CD4-positive, alpha-beta T cell (primary cell): ENCODE results near the gene NPLOC4. TPM values are rescaled to one million over a fixed set of nuclear protein-coding genes. Genes with fewer than 3 reads are reported as not detected.

Experiments used
- ATAC-seq: fragments of 200-7000 bp; cut with Tn5 transposase; one replicate; pipeline ENCODE4 v1.10.0; 2022; ENCODE audit warnings: mild to moderate bottlenecking; ENCODE audit not compliant: poor library complexity
- CTCF ChIA-PET: fragments of 350-600 bp; sonication (Branson Sonifier 250); formaldehyde crosslinking; loops from one replicate; lab custom pipeline; 2021; ENCODE audit warnings: antibody characterized with exemption, inconsistent platforms; lab: Charles Lee
- POLR2A ChIA-PET: fragments of 350-600 bp; sonication (Branson Sonifier 250); formaldehyde crosslinking; loops from one replicate; lab custom pipeline; 2021; ENCODE audit warnings: antibody characterized with exemption, inconsistent platforms; lab: Charles Lee
- DNase-seq, 14 experiments: peaks; one replicate each; pipeline ENCODE4 v3.0.0-alpha.2; 2013 to 2020; ENCODE audit warnings: mixed read lengths in 2 of 14
- H3K27ac ChIP-seq, 2 donors: one replicate each; pipeline versions ENCODE4 v1.5.1 to v1.7.0; 2013; ENCODE audit warnings: low read length in 2 of 2, low read depth in 1 of 2, mild to moderate bottlenecking in 1 of 2
- H3K27me3 ChIP-seq, 2 experiments: 1 replicate in 1 of 2; 2 replicates in 1 of 2; pipeline versions ENCODE4 v1.6.1 to v1.7.0; 2013; ENCODE audit warnings: low read length in 2 of 2, control low read depth in 1 of 2, mild to moderate bottlenecking in 1 of 2, moderate library complexity in 1 of 2; ENCODE audit not compliant: insufficient read depth in 2 of 2, control insufficient read depth in 1 of 2
- H3K36me3 ChIP-seq: one replicate; pipeline ENCODE4 v1.6.1; 2013; ENCODE audit warnings: low read length, control low read depth; ENCODE audit not compliant: insufficient read depth
- H3K4me1 ChIP-seq: one replicate; pipeline ENCODE4 v1.6.1; 2013; ENCODE audit warnings: low read length, control low read depth; ENCODE audit not compliant: insufficient read depth
- H3K4me3 ChIP-seq: one replicate; pipeline ENCODE4 v1.5.1; 2013; ENCODE audit warnings: mild to moderate bottlenecking, low read length, moderate library complexity
- H3K9me3 ChIP-seq, 2 experiments: 1 replicate in 1 of 2; 2 replicates in 1 of 2; pipeline versions ENCODE4 v1.6.1 to v1.7.0; 2013; ENCODE audit warnings: low read length in 2 of 2, mild to moderate bottlenecking in 2 of 2, control low read depth in 1 of 2, moderate library complexity in 1 of 2; ENCODE audit not compliant: control insufficient read depth in 1 of 2, insufficient read depth in 1 of 2
- H3K27ac Mint-ChIP-seq: one replicate; pipeline ENCODE4 v1.8.0; 2020; ENCODE audit warnings: mixed read lengths
- H3K27me3 Mint-ChIP-seq: one replicate; pipeline ENCODE4 v1.8.0; 2021; ENCODE audit warnings: mixed read lengths
- H3K36me3 Mint-ChIP-seq: one replicate; pipeline ENCODE4 v1.8.0; 2021; ENCODE audit warnings: low read depth, mixed read lengths
- H3K4me1 Mint-ChIP-seq: one replicate; pipeline ENCODE4 v1.8.0; 2021; ENCODE audit warnings: low read depth, mixed read lengths
- H3K4me3 Mint-ChIP-seq: one replicate; pipeline ENCODE4 v1.8.0; 2020; ENCODE audit warnings: mild to moderate bottlenecking, mixed read lengths
- H3K9me3 Mint-ChIP-seq: one replicate; pipeline ENCODE4 v1.8.0; 2020; ENCODE audit warnings: mixed read lengths
- CTCF ChIP-seq: fragments of 200-600 bp; IDR thresholded peaks from one replicate; pipeline ENCODE4 v1.8.0; 2022; ENCODE audit warnings: antibody characterized with exemption, mild to moderate bottlenecking
- intact Hi-C, 2 experiments: fragments of 100-400 bp; cut with DNase I in 1 of 2; cut with micrococcal nuclease in 1 of 2; formaldehyde crosslinking; loops; one replicate each; pipeline versions ENCODE4 v1.15.1 to v1.9.0; 2023 to 2025; cut with DNase I, micrococcal nuclease
- total RNA-seq, 174 experiments: library from RNA in 2 of 174; stranded (reverse) in 2 of 174; gene quantifications; one replicate each; pipeline ENCODE4 v1.2.3 and lab custom pipeline; 2021 to 2026

The NPLOC4 gene
- total RNA-seq, 2 experiments from 2014 or later, result 61.0 to 62.4 TPM

- no peaks in the 10 kb centered on the region for H3K9me3 Mint-ChIP-seq
- POLR2A ChIA-PET, result no interaction called here
- no peak overlapping the region for H3K4me3 Mint-ChIP-seq
- no peak overlapping the region for H3K27ac Mint-ChIP-seq
- H3K27me3 Mint-ChIP-seq, result no peaks in the 10 kb centered on the region
- TF ChIP-seq CTCF, result no peak
- DNase-seq (no peak), ATAC-seq (no peak)
- H3K27me3 ChIP-seq, result no peaks in the 10 kb centered on the region
- no peaks in the 10 kb centered on the region for H3K4me1 Mint-ChIP-seq
- H3K36me3 ChIP-seq, result peaks cover 77% of the 10 kb centered on the region
- no peak overlapping the region for H3K4me3 ChIP-seq
- peaks cover 73% of the 10 kb centered on the region for H3K36me3 Mint-ChIP-seq
- intact Hi-C loops, result no loop called here
- CTCF ChIA-PET, result no interaction called here
- no peaks in the 10 kb centered on the region for H3K9me3 ChIP-seq
- H3K27ac ChIP-seq, result no peak overlapping the region
- no peaks in the 10 kb centered on the region for H3K4me1 ChIP-seq
Measured at GRCh38 chr17:81570964-81571363, 65.9 kb downstream of the NPLOC4 start.

GRCh38 chr17:81569986-81570514, 66.9 kb downstream of the NPLOC4 start:
- H3K36me3 Mint-ChIP-seq, result peaks cover 77% of the 10 kb centered on the region
- POLR2A ChIA-PET, result interaction anchor here (0.6 kb wide), 1 partner anchor 15 kb away, joined by 3 read pairs; no protein-coding TSS in a partner anchor
- Histone ChIP-seq H3K27me3 (no peaks in the 10 kb centered on the region), H3K9me3 (no peaks in the 10 kb centered on the region), H3K4me1 (no peaks in the 10 kb centered on the region), H3K4me3 (no peak overlapping the region), H3K36me3 (peaks cover 79% of the 10 kb centered on the region), H3K27ac (no peak overlapping the region)
- TF ChIP-seq CTCF, result no peak
- H3K4me1 Mint-ChIP-seq, result no peaks in the 10 kb centered on the region
- no peak for ATAC-seq
- no peak overlapping the region for H3K27ac Mint-ChIP-seq
- CTCF ChIA-PET, result interaction anchor here (1.4 kb wide), 1 partner anchor 31 kb away, joined by 3 read pairs; no protein-coding TSS in a partner anchor
- intact Hi-C loops, result no loop called here
- no peak overlapping the region for H3K4me3 Mint-ChIP-seq
- no peak for DNase-seq
- no peaks in the 10 kb centered on the region for H3K9me3 Mint-ChIP-seq
- no peaks in the 10 kb centered on the region for H3K27me3 Mint-ChIP-seq

GRCh38 chr17:81568416-81568815, 68.5 kb downstream of the NPLOC4 start:
- intact Hi-C loops, result no loop called here
- peaks cover 80% of the 10 kb centered on the region for H3K36me3 ChIP-seq
- no peaks in the 10 kb centered on the region for H3K4me1 ChIP-seq
- Mint-ChIP-seq H3K27me3 (no peaks in the 10 kb centered on the region), H3K4me3 (no peak overlapping the region), H3K4me1 (no peaks in the 10 kb centered on the region), H3K27ac (no peak overlapping the region), H3K36me3 (peaks cover 80% of the 10 kb centered on the region), H3K9me3 (no peaks in the 10 kb centered on the region)
- H3K27ac ChIP-seq, result no peak overlapping the region
- TF ChIP-seq CTCF, result no peak
- ChIA-PET CTCF (interaction anchor here (1.3 kb wide), 1 partner anchor 17 kb away, joined by 3 read pairs; no protein-coding TSS in a partner anchor), POLR2A (no interaction called here)
- no peaks in the 10 kb centered on the region for H3K27me3 ChIP-seq
- no peak overlapping the region for H3K4me3 ChIP-seq
- ATAC-seq, result no peak
- no peak for DNase-seq
- H3K9me3 ChIP-seq, result no peaks in the 10 kb centered on the region
